Spleen (tissue), 7 donors: ENCODE measurements around the gene FRMD5.

Experiments used
- POLR2A ChIP-seq, 3 donors: fragments of 450-650 bp; IDR thresholded peaks; one replicate each; pipeline ENCODE4 v1.5.1; 2017; ENCODE audit warnings: antibody characterized with exemption in 3 of 3, mild to moderate bottlenecking in 1 of 3
- TF ChIP-seq, protein P1 (sequence below), 11 experiments: fragments of 200-600 bp in 7 of 11; fragments of 450-650 bp in 4 of 11; sonication (generic) in 4 of 11; IDR thresholded peaks in 8 of 11; conservative IDR thresholded peaks in 3 of 11; 1 replicate in 7 of 11; 2 replicates in 4 of 11; pipeline versions ENCODE4 v1.4.0 to v1.8.0; 2016 to 2021; ENCODE audit warnings: antibody characterized with exemption in 11 of 11, inconsistent platforms in 4 of 11, mild to moderate bottlenecking in 1 of 11
- donor health status: DM: no; HTN: no; CAD: no; lungs with moderate emphysema.
- donor health status: DM: no; HTN: no; CAD: no.
- donor health status: DM: no; HTN: no; CAD: no.

- TF ChIP-seq, protein P1, sequence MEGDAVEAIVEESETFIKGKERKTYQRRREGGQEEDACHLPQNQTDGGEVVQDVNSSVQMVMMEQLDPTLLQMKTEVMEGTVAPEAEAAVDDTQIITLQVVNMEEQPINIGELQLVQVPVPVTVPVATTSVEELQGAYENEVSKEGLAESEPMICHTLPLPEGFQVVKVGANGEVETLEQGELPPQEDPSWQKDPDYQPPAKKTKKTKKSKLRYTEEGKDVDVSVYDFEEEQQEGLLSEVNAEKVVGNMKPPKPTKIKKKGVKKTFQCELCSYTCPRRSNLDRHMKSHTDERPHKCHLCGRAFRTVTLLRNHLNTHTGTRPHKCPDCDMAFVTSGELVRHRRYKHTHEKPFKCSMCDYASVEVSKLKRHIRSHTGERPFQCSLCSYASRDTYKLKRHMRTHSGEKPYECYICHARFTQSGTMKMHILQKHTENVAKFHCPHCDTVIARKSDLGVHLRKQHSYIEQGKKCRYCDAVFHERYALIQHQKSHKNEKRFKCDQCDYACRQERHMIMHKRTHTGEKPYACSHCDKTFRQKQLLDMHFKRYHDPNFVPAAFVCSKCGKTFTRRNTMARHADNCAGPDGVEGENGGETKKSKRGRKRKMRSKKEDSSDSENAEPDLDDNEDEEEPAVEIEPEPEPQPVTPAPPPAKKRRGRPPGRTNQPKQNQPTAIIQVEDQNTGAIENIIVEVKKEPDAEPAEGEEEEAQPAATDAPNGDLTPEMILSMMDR (IDR thresholded peaks at IDR 0.05 in 8 of 11, conservative IDR thresholded peaks at IDR 0.05 in 3 of 11) = no peak
- TF ChIP-seq POLR2A (IDR thresholded peaks at IDR 0.05) = no peak
These were observed 340.3 kb downstream of the FRMD5 start for GRCh38 chr15:43854801-43855200.
